Measurements from ENCODE around the gene ARPC5. TPM values are rescaled to one million over a fixed set of nuclear protein-coding genes. Genes with fewer than 3 reads are reported as not detected.
A peak's percentile ranks its signal among the peaks of the same experiment; 100 is the strongest.

Gene ARPC5
- total RNA-seq, 1 experiment from 2014 or later: 133 TPM

GRCh38 chr1:183590244-183591191, 45.1 kb downstream of the ARPC5 start, which contains the start of gene NCF2:
TSS of gene NCF2 (minus strand) at chr1:183590459. CDS start at chr1:183590329, 130 bp downstream.
- no peak for DNase-seq
- no peaks in the 10 kb centered on the region for H3K36me3 ChIP-seq (replicated peaks; ENCODE audit: control insufficient read depth, insufficient read depth, low read length)
- no peak within 1 kb of the TSS for H3K4me3 ChIP-seq (ENCODE audit: insufficient read depth, low read depth, low read length)
- H3K27me3 ChIP-seq (ENCODE audit: control insufficient read depth, insufficient read depth, low read length): no peaks in the 10 kb centered on the region

- no peak overlapping the region for H3K4me3 ChIP-seq (ENCODE audit: insufficient read depth, low read depth, low read length)
- no peaks in the 10 kb centered on the region for H3K27me3 ChIP-seq (ENCODE audit: control insufficient read depth, insufficient read depth, low read length)
- no peaks in the 10 kb centered on the region for H3K36me3 ChIP-seq (replicated peaks; ENCODE audit: control insufficient read depth, insufficient read depth, low read length)
- DNase-seq: peak; percentile 47
Observed at GRCh38 chr1:183589874-183590243, 45.7 kb downstream of the ARPC5 start.

- no peaks in the 10 kb centered on the region for H3K27me3 ChIP-seq (ENCODE audit: control insufficient read depth, insufficient read depth, low read length)
- no peaks in the 10 kb centered on the region for H3K36me3 ChIP-seq (replicated peaks; ENCODE audit: control insufficient read depth, insufficient read depth, low read length)
- no peak for DNase-seq
- no peak overlapping the region for H3K4me3 ChIP-seq (ENCODE audit: insufficient read depth, low read depth, low read length)
Observed at GRCh38 chr1:183589384-183589783, 46.2 kb downstream of the ARPC5 start.

- no peak for DNase-seq
- Histone ChIP-seq H3K27me3 (ENCODE audit: control insufficient read depth, insufficient read depth, low read length) (no peaks in the 10 kb centered on the region), H3K36me3 (replicated peaks; ENCODE audit: control insufficient read depth, insufficient read depth, low read length) (no peaks in the 10 kb centered on the region), H3K4me3 (ENCODE audit: insufficient read depth, low read depth, low read length) (no peak overlapping the region)
Observed at GRCh38 chr1:183588827-183589226, 46.8 kb downstream of the ARPC5 start.

- no peak for DNase-seq
- Histone ChIP-seq H3K36me3 (replicated peaks; ENCODE audit: control insufficient read depth, insufficient read depth, low read length) (no peaks in the 10 kb centered on the region), H3K4me3 (ENCODE audit: insufficient read depth, low read depth, low read length) (no peak overlapping the region), H3K27me3 (ENCODE audit: control insufficient read depth, insufficient read depth, low read length) (no peaks in the 10 kb centered on the region)
Observed at GRCh38 chr1:183586926-183587325, 48.7 kb downstream of the ARPC5 start.

- no peak overlapping the region for H3K4me3 ChIP-seq (ENCODE audit: insufficient read depth, low read depth, low read length)
- H3K27me3 ChIP-seq (ENCODE audit: control insufficient read depth, insufficient read depth, low read length): no peaks in the 10 kb centered on the region
- no peak for DNase-seq
- no peaks in the 10 kb centered on the region for H3K36me3 ChIP-seq (replicated peaks; ENCODE audit: control insufficient read depth, insufficient read depth, low read length)
Observed at GRCh38 chr1:183586455-183586854, 49.1 kb downstream of the ARPC5 start.

GRCh38 chr1:183585038-183585437, 50.5 kb downstream of the ARPC5 start:
- no peak for DNase-seq
- Histone ChIP-seq H3K4me3 (ENCODE audit: insufficient read depth, low read depth, low read length) (no peak overlapping the region), H3K27me3 (ENCODE audit: control insufficient read depth, insufficient read depth, low read length) (no peaks in the 10 kb centered on the region), H3K36me3 (replicated peaks; ENCODE audit: control insufficient read depth, insufficient read depth, low read length) (no peaks in the 10 kb centered on the region)

GRCh38 chr1:183584147-183584546, 51.4 kb downstream of the ARPC5 start:
- DNase-seq: no peak
- Histone ChIP-seq H3K4me3 (ENCODE audit: insufficient read depth, low read depth, low read length) (no peak overlapping the region), H3K36me3 (replicated peaks; ENCODE audit: control insufficient read depth, insufficient read depth, low read length) (no peaks in the 10 kb centered on the region), H3K27me3 (ENCODE audit: control insufficient read depth, insufficient read depth, low read length) (no peaks in the 10 kb centered on the region)

- Histone ChIP-seq H3K4me3 (ENCODE audit: insufficient read depth, low read depth, low read length) (no peak overlapping the region), H3K36me3 (replicated peaks; ENCODE audit: control insufficient read depth, insufficient read depth, low read length) (no peaks in the 10 kb centered on the region), H3K27me3 (ENCODE audit: control insufficient read depth, insufficient read depth, low read length) (no peaks in the 10 kb centered on the region)
- DNase-seq: no peak
Observed at GRCh38 chr1:183583466-183583865, 52.1 kb downstream of the ARPC5 start.

- peak; percentile 34 for DNase-seq
- H3K4me3 ChIP-seq (ENCODE audit: insufficient read depth, low read depth, low read length): no peak overlapping the region
- no peaks in the 10 kb centered on the region for H3K27me3 ChIP-seq (ENCODE audit: control insufficient read depth, insufficient read depth, low read length)
- no peaks in the 10 kb centered on the region for H3K36me3 ChIP-seq (replicated peaks; ENCODE audit: control insufficient read depth, insufficient read depth, low read length)
Observed at GRCh38 chr1:183582021-183582713, 53.4 kb downstream of the ARPC5 start.

GRCh38 chr1:183580281-183580682, 55.3 kb downstream of the ARPC5 start:
- H3K27me3 ChIP-seq (ENCODE audit: control insufficient read depth, insufficient read depth, low read length): no peaks in the 10 kb centered on the region
- DNase-seq: peak; percentile 87
- H3K4me3 ChIP-seq (ENCODE audit: insufficient read depth, low read depth, low read length): no peak overlapping the region
- H3K36me3 ChIP-seq (replicated peaks; ENCODE audit: control insufficient read depth, insufficient read depth, low read length): no peaks in the 10 kb centered on the region

- DNase-seq: no peak
- H3K4me3 ChIP-seq (ENCODE audit: insufficient read depth, low read depth, low read length): no peak overlapping the region
- no peaks in the 10 kb centered on the region for H3K36me3 ChIP-seq (replicated peaks; ENCODE audit: control insufficient read depth, insufficient read depth, low read length)
- no peaks in the 10 kb centered on the region for H3K27me3 ChIP-seq (ENCODE audit: control insufficient read depth, insufficient read depth, low read length)
Observed at GRCh38 chr1:183578856-183579255, 56.7 kb downstream of the ARPC5 start.

- no peaks in the 10 kb centered on the region for H3K36me3 ChIP-seq (replicated peaks; ENCODE audit: control insufficient read depth, insufficient read depth, low read length)
- no peak overlapping the region for H3K4me3 ChIP-seq (ENCODE audit: insufficient read depth, low read depth, low read length)
- no peak for DNase-seq
- no peaks in the 10 kb centered on the region for H3K27me3 ChIP-seq (ENCODE audit: control insufficient read depth, insufficient read depth, low read length)
Observed at GRCh38 chr1:183577897-183578465, 57.6 kb downstream of the ARPC5 start.

- no peaks in the 10 kb centered on the region for H3K36me3 ChIP-seq (replicated peaks; ENCODE audit: control insufficient read depth, insufficient read depth, low read length)
- H3K27me3 ChIP-seq (ENCODE audit: control insufficient read depth, insufficient read depth, low read length): no peaks in the 10 kb centered on the region
- H3K4me3 ChIP-seq (ENCODE audit: insufficient read depth, low read depth, low read length): no peak overlapping the region
- DNase-seq: no peak
Observed at GRCh38 chr1:183576537-183576936, 59.0 kb downstream of the ARPC5 start.

- no peak for DNase-seq
- no peak overlapping the region for H3K4me3 ChIP-seq (ENCODE audit: insufficient read depth, low read depth, low read length)
- no peaks in the 10 kb centered on the region for H3K27me3 ChIP-seq (ENCODE audit: control insufficient read depth, insufficient read depth, low read length)
- no peaks in the 10 kb centered on the region for H3K36me3 ChIP-seq (replicated peaks; ENCODE audit: control insufficient read depth, insufficient read depth, low read length)
Observed at GRCh38 chr1:183575606-183576005, 60.0 kb downstream of the ARPC5 start.

Measured in H7 (cell line).